ENCODE measurements around the gene HOXD4.

GRCh38 chr2:176157499-176158185, 6.3 kb downstream of the HOXD4 start:
- TF ChIP-seq CTCF (IDR thresholded peaks at IDR 0.05) (no peak), POLR2A (IDR thresholded peaks at IDR 0.05) (no peak)

All from lower leg skin (tissue), 3 donors.